ENCODE results near the gene STK10.

DNA sequence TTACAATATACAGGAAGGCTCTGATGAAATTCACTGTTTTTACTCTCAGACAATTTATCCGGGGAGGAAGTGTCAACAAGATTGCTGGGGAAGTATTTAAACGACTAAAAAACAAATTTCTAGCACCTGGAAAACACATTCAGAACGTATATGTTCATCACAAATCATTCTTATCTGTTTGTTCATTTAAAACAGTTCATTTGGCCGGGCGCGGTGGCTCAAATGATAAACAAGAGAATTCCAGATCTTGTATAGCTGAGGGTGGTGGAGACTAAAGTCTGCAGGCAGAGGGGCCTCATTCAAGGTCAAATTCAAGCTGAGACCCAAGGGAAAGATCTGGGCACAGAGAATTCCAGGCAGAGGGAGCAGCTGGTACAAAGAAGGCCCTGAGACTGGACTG is 90.0 kb downstream of the STK10 start:
- TF ChIP-seq, protein P1, sequence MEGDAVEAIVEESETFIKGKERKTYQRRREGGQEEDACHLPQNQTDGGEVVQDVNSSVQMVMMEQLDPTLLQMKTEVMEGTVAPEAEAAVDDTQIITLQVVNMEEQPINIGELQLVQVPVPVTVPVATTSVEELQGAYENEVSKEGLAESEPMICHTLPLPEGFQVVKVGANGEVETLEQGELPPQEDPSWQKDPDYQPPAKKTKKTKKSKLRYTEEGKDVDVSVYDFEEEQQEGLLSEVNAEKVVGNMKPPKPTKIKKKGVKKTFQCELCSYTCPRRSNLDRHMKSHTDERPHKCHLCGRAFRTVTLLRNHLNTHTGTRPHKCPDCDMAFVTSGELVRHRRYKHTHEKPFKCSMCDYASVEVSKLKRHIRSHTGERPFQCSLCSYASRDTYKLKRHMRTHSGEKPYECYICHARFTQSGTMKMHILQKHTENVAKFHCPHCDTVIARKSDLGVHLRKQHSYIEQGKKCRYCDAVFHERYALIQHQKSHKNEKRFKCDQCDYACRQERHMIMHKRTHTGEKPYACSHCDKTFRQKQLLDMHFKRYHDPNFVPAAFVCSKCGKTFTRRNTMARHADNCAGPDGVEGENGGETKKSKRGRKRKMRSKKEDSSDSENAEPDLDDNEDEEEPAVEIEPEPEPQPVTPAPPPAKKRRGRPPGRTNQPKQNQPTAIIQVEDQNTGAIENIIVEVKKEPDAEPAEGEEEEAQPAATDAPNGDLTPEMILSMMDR (conservative IDR thresholded peaks at IDR 0.05 in 1 of 2, IDR thresholded peaks at IDR 0.05 in 1 of 2; ENCODE audit: extremely low read depth in 1 of 2, insufficient read depth in 1 of 2, low read depth in 1 of 2, low read length in 2 of 2) = no peak
- TF ChIP-seq EZH2 (IDR thresholded peaks at IDR 0.05; ENCODE audit: borderline replicate concordance, low read length) = no peak
